GM18502 (cell line): Measurements from ENCODE around the gene BASP1.

Source experiments
- ATAC-seq: cut with Tn5 transposase; IDR thresholded peaks from one replicate; pipeline ENCODE4 v1.9.1; 2021; ENCODE audit warnings: mild to moderate bottlenecking; ENCODE audit not compliant: unreplicated experiment, poor library complexity

Gene BASP1

DNA sequence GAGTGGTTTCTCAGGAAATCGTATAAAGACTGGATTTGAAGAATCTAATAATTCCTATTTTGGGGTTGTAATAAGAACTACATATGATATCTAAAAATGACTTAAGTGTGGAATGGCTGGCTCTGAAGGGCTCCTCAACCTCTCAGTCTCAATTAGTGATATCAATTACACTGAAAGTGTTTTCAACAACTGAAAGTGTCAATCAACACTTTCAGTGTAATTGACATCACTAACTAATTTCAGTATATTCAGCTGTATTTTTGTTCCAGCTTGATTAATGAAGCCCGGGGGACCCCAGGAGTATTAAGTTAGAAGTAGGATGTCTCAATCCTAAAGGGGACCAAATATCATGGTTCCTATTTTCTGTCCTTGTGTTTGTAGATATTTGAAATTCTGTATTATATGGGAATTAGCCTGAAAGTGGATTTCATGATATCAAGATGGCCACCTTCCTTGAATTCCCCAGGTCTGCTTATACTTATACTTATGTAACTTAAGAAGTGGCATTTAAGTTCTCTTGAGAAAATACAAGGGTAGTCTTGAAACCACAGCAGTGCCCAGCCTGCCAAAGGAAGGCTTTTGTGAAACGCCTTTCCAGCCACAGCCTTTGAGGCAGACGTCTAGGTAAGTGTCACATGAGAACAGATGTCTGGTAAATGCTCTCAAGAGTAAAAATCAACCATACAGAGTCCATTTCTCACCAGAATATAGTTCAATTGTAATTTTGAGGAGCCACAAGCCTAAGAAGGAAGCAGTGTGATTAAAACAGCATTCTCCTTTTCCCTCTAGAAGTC lies 4.6 kb downstream of the BASP1 start:
- ATAC-seq = no peak

DNA sequence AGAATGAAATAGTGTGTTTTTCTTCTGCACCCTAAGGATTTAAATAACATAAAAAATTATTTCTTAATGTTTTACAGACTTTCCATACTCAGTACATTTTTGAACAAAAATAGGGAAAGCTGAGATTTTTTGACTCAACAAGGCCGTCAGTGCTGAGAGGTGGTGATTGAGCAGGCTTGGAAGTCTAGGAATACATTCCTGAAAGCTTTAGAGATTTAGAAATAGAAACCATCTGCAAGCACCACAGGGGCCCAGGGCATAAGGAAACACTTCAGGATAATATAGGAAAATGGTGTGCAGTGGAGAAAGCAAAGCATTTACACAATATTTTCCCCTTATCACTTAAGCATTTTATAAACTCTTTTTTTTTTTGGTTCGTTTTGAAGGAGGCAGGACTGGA lies 5.2 kb downstream of the BASP1 start:
- ATAC-seq = no peak

DNA sequence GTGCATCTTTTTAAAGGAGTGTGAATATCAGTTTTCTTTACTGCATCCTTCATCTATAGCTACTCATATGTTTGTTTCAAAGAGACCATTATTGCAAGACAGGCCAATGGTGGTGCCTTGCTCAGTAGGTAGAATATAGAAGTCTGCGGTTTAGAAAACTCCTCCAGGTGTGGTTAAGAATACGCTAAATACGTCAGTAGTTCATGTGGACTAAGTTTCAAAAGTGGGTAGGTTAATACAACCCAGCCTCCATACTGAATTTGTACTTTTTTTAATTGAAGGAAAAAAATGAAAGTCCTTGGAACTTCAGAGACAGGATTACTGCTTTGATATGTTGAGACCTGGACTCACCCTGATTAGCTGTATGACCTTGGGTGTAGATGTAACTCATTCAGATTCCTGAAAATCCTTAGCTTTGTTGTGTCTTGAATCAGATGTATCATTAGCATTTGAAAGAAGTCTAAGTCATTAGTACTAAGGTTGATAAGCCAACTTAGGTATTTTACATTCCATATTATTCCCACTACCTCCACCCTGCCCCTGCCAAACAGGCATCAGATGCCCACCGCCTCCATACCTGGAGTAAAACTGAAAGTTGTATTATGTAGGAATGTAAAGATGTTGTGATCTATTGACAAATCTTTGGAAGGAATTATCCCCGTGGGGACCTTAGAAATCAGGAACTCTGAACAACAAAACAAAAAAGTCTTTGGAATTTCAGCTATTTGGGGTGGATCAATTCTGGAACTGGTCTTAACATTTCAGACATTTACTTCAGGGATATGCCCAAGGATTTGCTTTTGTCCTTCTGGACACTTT lies 6.1 kb downstream of the BASP1 start:
- peak; percentile 41 for ATAC-seq

DNA sequence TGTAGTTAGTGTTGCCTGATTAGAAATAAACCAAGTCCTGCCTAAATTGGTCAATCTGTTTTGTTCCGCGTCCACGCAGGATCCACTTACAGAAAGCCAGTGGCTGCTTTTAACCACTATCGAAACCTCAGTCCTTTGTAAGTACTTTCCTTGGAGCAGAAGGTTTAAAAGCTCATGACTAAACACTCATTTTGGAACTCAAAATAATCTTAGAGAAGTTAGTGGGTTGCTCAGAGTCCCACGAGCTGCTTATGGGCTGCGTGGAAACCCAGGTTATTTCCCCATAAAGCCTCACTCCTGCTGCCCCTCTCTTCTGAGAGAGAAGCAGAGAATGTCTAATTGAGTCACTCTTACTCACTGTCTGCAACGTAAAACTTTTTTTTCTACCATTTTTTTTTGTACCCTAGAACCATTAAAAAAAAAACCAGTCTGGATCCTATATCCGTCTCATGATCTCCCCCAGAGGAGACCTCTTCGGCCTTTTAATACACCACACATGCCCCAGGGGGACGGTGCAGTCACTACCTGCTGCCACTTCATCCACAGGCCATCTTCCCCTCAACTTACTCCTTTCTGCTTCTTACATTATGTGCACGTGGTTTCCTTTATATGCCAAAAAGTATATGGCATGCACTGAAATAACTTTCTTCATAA lies 7.6 kb downstream of the BASP1 start:
- ATAC-seq = peak; percentile 57

DNA sequence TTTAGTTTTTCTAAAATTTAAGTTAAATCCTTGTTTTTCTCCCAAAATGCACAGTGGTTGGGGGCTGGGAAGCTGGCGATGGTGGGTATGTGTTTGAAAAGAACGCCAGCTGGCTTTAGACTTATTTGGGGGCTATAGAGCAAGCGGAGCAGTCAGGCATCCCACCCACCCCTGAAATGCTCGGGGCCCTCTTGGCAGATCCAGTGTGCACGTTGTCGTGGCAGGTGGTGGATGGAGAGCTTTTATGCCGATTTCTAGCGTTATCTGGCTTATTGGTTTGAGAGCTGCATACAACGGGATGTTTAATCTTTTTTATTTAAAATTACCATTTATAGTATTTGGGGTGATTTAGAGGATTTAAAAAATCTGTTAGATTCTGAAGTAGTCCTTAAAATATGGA lies 8.1 kb downstream of the BASP1 start:
- ATAC-seq = no peak

DNA sequence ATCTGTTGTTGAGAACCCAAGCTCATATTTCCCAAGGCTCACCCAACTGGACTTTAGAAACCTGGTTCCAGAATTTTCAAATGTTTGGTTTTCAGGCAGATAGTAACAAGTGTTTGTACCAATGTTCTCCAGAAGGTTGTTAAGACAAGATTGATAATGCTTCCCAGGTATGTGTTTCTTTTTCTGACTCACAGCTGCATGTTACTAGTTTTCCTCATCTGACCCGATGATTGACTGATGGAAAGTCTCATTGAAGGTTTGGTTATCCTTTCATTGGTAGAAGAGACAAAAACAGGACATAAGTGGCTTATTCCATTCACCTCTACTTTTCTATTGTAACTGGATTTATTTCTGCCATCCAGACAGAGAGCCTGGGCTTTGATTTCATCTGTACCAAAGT lies 10.4 kb downstream of the BASP1 start:
- ATAC-seq = no peak

DNA sequence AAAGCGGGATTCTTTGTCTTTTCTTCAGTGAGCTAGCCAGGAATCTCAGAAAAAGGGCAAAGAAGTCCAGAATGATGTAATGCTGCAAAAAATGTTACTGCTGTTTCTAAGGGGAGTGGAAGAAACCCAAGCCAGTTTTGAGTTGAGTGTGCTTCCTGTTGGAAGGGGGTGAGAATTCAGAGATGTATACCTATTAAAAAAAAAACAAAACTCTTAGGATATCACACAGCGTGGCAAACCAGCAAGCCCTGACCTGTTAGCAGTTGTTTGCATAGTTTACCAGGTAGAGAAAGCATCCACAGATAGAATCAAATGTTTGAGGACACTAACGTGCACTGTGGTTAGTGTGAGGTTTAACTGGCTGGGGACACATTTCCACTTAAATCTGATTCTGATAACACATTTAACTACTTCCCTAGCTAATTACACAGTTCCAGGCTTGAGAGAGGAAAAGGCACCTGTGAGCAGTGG lies 11.4 kb downstream of the BASP1 start:
- ATAC-seq = peak; percentile 69

DNA sequence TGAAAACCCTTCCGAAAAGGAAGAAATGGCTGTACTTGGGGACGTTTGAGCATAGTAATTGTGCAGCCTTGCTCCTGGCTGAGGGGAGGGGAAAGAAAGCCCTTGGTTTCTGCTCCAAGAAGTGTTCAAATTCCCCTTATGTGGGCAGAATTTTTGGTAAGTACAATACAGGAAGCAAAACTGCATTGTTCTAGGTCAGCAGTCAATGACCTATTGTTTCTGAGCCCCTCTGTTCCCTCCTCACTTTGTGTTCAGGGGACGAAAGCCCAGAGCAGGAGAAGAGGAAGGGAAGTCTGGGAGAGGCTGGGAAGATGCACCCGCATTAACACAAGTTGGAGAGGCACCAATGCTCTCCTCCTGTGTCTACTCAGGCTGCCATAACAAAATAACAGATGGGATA lies 11.9 kb downstream of the BASP1 start:
- peak; percentile 46 for ATAC-seq

DNA sequence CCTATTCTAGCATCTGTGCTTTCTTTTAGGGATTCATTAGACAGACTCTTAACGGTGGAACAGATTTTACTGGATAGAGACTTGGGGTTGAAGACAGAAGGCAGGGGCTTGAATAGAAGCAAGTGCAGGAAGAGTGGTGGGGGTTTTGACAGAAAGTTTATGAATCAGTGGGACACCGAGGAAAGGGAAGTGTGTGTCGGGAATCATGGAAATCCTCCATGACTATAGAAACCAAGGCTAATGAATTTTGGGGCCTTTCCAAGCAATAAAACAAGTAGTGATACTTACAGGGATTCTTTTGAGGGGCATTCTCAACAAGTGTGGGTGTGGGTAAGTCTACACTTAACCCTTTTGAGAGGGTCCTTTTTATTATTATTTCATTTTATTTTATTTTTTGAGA lies 12.8 kb downstream of the BASP1 start:
- ATAC-seq = no peak

DNA sequence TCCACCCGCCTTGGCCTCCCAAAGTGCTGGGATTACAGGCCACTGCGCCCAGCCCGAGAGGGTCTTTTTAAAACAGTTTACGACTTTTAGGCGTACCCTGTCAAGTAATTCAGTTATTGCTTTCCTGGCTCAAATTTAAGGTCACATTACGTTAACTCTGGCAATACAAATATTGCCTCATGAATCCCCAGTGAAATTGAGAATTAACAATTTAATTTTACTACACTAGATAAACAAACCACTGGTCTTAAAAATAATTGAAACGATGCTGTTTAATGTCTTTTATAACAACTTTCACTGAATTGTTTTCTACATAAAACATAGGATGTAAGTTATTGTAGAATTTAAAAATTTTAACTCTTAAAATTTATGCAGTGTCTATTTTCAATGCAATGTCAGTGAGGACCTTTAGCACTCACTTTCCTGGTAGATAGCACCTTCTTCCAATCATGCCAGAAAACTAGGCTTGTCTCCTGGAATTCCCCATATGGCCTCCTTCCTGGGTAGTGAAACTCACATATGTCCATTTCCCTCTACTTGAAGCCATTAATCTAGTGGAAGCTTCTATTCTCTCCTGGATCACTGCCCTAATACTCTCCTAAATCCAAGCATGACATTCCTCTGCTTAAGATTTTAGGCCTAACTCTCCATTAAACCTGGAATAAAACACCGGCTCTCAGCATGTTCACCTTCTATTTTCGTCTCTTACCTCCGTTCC lies 13.5 kb downstream of the BASP1 start:
- ATAC-seq = no peak

DNA sequence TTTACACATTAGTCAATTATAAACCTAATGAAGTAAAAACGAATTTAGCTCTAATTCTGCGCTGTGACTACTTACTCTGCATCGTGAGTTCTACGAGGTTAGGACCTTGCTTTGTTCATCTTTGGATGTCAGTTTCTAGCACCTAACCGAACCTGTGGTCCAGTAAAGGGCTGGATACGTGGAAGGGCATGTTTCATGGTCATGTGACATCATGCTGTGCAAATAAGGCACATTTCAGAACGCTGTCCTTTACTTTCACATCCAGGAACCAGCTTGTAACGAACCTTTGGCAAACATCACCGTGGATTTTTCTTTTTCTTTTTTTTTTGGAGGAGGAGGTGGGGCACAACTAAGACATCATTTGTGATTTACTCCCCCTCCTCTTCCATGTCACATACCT lies 15.0 kb downstream of the BASP1 start:
- ATAC-seq = no peak

DNA sequence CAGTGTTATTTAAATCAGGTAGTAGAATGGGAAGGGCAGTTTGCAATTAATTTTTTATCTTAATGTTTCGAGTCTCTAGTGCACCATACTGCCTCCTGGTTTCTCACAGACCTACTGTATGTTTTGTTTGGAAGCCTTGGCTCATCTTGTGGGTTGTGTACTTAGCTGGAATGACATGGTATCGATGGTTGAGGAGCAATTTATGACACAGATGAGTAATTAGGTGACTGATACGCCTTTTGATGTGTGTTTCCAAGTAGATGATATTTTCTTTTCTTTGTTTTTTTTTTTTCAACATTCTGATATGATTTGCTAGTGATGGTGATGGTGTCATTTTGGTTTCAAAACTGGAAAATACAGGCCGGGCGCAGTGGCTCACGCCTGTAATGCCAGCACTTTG lies 16.1 kb downstream of the BASP1 start:
- ATAC-seq = no peak

DNA sequence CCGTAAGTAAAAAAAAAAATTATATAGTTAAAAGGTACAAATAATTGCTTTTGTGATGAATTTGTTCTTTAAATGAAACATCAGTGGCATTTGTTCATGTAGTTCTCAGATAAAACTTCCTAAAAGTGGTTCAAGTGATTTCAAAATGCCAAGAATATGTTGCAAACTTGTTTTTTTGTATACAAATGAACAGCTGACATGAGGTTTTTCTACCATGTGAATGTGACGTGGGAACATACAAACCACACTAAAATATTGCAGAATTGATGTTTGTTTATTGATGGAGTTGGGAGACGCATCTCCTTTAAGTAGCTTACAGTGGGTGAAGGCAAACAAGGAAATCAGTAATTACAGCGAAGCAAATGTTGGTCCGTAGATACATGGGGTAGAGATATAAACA lies 16.9 kb downstream of the BASP1 start:
- ATAC-seq = no peak

DNA sequence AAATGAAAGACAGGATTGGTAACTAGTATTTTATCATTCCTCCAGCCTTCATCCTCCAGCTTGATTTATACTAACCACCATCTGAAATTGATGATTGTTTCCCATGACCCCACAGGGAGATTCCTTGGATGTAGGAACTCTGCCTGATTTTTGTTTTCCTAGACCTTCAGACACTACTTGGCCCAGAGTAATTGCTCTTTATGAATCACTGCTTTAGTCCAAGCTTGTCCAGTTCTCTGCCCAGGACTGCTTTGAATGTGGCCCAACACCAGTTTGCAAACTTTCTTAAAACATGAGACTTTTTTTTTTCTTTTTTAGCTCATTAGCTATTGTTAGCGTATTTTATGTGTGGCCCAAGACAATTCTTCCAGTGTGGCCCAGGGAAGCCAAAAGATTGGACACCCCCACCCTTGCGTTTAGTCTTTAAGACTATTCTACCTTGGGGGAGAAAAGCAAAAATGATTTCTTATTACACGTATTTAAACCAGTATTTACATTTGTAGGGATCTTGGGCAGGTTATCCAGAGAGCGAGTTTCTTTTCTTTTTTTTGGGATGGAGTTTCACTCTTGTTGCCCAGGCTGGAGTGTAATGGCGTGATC lies 18.4 kb downstream of the BASP1 start:
- no peak for ATAC-seq

DNA sequence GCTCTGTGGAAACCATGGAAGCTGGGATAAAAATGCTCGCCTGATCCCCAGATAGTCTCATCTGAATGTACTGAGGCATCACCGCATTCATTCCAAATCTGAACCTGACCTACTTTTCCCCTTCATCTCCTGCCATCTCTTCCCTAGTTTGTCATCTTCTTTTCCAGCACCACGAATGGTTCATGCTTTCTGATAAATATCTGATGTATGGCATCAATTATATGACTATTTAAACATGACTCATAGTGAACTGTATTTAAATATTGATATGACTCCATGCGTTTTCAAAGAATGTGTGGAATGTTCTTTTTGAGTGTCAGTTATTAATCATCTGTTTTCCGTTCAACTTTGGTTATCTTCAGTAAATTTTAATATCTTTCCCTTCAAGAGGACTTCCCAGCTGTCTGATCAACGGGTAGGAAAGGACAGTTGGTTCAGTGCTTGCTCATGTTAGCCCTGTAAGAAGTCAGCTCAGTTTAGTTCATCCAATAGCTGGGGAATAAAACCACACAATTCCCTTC lies 21.1 kb downstream of the BASP1 start:
- no peak for ATAC-seq

DNA sequence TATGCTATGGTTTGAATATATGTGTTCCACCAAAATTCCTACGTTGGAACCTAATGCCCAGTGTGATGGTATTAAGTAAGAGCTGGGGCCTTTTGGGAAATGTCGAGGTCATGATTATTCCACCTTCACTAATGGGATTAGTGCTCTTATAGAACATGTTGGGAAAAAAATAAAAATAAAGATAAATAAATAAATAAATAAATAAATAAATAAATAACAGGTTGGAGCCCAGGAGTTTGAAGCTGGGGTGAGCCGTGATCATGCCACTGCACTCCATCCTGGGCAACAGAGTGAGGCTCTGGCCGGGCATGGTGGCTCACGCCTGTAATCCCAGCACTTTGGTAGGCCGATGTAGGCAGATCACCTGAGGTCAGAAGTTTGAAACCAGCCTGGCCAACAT lies 22.5 kb downstream of the BASP1 start:
- no peak for ATAC-seq

DNA sequence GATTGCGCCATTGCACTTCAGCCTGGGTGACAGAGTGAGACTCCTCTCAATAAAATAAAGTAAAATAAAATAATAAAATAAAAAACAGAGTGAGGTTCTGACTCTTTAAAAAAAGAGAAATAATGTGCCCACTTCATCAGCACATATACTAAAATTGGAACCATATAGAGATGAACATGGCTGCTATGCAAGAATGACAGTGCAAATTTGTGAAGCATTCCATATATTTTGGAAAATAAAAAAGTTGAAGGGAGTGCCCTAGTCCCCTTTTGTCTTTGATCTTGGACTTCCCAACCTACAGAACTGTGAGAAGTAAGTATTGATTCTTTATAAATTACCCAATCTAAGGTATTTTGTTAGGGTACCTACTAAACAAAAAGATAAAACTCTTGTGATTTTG lies 23.1 kb downstream of the BASP1 start:
- ATAC-seq = no peak

DNA sequence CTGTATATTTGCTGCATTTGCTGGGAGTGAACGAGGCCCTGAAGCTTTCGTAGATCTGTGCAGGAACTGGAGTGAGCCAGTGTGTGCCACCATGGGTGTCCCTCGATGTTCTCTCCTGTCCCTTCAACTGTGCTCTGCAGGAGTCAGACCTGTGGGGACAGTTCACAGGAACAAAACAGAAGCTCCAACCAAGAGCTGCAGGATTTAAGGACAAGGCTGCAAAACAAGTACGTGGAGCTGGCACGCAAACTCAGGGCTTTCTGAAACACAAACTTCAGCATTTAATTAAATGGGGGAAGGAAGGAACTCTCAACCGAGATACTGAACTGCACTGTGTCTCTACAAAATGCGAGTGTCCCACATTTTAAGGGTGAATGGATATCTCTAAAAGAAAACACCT lies 24.2 kb downstream of the BASP1 start:
- no peak for ATAC-seq

DNA sequence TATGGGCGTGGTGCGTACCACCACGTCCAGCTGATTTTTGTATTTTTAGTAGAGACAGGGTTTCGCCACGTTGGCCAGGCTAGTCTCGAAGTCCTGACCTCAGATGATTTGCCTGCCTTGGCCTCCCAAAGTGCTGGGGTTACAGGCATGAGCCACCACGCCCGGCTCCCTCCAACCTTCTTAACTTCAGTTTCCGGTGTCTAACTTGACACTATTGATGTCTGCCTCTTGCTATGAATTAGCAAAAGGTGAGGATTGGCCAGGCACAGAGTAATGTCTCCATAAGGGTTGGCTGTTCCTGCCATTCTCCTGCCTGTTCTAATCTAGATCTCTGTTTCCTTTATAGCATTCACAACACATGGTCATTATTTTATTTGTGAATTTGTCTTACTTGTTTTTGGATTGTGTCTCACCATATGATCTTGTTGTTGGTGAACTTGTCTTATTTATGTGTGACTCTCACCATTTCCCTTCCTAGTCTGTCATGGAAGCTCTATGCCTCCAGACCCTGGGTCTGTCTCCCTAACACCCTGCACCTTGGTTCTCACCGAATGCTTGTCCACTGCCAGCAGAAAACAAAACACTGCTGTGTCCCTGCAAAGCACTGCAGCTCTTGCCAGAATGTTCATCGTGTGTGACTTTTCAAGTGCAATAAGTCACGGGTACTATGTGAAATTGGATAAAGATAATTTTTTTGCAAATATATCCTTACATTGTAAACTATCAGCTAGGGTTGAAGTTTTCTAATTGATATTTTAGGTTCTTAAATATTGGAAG lies 26.0 kb downstream of the BASP1 start:
- no peak for ATAC-seq
